PC-9 (cell line): ENCODE data around the gene FJX1.

Experiments
- EZH2 ChIP-seq: fragments of 200-600 bp; sonication (generic); IDR thresholded peaks from 2 replicates; pipeline ENCODE4 v1.8.0; 2017; ENCODE audit warnings: antibody characterized with exemption, low read depth
- TF ChIP-seq, protein P1 (sequence below): fragments of 200-600 bp; sonication (generic); conservative IDR thresholded peaks from 2 replicates; pipeline ENCODE4 v1.6.1; 2017; ENCODE audit warnings: mixed run types, antibody characterized with exemption, mild to moderate bottlenecking, moderate library complexity

DNA sequence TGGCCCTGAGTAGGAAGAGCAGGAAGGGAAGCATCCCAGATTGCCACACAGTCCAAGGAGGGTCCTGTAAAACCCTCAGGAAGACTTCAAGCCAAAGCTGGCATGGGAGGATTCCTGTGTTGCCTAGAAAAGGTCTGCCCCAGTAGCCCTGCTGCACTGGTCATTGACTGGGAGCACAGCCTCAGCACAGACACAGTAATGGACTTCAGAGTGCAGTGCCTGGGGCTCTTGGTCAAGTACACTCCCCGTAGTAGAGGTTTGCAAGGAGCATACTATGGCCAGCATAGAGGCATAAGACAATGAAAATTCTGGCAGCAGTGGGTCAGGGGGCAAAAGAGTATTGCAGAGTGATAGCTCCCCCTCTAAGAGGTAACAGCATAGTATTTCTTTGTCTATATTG lies 36.2 kb upstream of the FJX1 start:
- TF ChIP-seq, protein P1, sequence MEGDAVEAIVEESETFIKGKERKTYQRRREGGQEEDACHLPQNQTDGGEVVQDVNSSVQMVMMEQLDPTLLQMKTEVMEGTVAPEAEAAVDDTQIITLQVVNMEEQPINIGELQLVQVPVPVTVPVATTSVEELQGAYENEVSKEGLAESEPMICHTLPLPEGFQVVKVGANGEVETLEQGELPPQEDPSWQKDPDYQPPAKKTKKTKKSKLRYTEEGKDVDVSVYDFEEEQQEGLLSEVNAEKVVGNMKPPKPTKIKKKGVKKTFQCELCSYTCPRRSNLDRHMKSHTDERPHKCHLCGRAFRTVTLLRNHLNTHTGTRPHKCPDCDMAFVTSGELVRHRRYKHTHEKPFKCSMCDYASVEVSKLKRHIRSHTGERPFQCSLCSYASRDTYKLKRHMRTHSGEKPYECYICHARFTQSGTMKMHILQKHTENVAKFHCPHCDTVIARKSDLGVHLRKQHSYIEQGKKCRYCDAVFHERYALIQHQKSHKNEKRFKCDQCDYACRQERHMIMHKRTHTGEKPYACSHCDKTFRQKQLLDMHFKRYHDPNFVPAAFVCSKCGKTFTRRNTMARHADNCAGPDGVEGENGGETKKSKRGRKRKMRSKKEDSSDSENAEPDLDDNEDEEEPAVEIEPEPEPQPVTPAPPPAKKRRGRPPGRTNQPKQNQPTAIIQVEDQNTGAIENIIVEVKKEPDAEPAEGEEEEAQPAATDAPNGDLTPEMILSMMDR, result no peak
- TF ChIP-seq EZH2, result no peak
